ENCODE results near the gene AGPAT4.
A peak's percentile ranks its signal among the peaks of the same experiment; 100 is the strongest.

The AGPAT4 gene

DNA sequence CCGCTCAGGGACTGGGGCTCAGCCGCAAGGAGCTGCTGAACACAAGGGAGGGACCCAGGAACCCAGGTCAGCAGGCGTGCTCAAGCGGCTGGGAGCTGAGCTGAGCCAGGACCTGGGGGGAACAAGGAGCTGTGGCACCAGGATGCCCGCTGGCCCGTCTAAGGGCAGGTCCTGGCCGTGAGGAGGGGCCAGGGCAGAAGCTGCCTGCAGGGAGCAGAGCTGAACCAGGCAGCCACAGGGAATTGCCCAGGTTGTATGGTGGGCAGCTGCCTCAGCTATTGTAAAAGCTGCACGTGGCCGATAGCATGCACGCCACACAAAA lies 133.3 kb downstream of the AGPAT4 start:
- Histone ChIP-seq H3K27ac (ENCODE audit: low read depth, low read length, poor library complexity, severe bottlenecking) (no peak overlapping the region), H3K4me1 (ENCODE audit: insufficient read depth, low read length, severe bottlenecking) (peaks cover 43% of the 10 kb centered on the region), H3K4me3 (ENCODE audit: low read depth, low read length, poor library complexity, severe bottlenecking) (no peak overlapping the region), H3K9ac (ENCODE audit: low read length) (no peak overlapping the region), H3K79me2 (ENCODE audit: insufficient read depth, low read length) (no peaks in the 10 kb centered on the region), H3K9me2 (ENCODE audit: low read depth, low read length) (no peaks in the 10 kb centered on the region), H3K9me3 (ENCODE audit: low read length) (no peaks in the 10 kb centered on the region), H3K27me3 (ENCODE audit: insufficient read depth, low read length) (0 out of 2 replicates have a peak, but pooled peaks cover 4% of the 10 kb centered on the region), H3K36me3 (ENCODE audit: insufficient read depth, low read length) (no peaks in the 10 kb centered on the region), H2AFZ (ENCODE audit: low read length) (no peak overlapping the region), H3K4me2 (ENCODE audit: low read length) (no peak overlapping the region), H3F3A (ENCODE audit: insufficient read depth, low read length) (no peaks in the 10 kb centered on the region), H4K20me1 (ENCODE audit: insufficient read depth, low read length) (no peaks in the 10 kb centered on the region)
- no peak for TF ChIP-seq EZH2 (IDR thresholded peaks at IDR 0.05; ENCODE audit: borderline replicate concordance, low read length)
- TF ChIP-seq, protein P1, sequence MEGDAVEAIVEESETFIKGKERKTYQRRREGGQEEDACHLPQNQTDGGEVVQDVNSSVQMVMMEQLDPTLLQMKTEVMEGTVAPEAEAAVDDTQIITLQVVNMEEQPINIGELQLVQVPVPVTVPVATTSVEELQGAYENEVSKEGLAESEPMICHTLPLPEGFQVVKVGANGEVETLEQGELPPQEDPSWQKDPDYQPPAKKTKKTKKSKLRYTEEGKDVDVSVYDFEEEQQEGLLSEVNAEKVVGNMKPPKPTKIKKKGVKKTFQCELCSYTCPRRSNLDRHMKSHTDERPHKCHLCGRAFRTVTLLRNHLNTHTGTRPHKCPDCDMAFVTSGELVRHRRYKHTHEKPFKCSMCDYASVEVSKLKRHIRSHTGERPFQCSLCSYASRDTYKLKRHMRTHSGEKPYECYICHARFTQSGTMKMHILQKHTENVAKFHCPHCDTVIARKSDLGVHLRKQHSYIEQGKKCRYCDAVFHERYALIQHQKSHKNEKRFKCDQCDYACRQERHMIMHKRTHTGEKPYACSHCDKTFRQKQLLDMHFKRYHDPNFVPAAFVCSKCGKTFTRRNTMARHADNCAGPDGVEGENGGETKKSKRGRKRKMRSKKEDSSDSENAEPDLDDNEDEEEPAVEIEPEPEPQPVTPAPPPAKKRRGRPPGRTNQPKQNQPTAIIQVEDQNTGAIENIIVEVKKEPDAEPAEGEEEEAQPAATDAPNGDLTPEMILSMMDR (IDR thresholded peaks at IDR 0.05; ENCODE audit: low read length): no peak

DNA sequence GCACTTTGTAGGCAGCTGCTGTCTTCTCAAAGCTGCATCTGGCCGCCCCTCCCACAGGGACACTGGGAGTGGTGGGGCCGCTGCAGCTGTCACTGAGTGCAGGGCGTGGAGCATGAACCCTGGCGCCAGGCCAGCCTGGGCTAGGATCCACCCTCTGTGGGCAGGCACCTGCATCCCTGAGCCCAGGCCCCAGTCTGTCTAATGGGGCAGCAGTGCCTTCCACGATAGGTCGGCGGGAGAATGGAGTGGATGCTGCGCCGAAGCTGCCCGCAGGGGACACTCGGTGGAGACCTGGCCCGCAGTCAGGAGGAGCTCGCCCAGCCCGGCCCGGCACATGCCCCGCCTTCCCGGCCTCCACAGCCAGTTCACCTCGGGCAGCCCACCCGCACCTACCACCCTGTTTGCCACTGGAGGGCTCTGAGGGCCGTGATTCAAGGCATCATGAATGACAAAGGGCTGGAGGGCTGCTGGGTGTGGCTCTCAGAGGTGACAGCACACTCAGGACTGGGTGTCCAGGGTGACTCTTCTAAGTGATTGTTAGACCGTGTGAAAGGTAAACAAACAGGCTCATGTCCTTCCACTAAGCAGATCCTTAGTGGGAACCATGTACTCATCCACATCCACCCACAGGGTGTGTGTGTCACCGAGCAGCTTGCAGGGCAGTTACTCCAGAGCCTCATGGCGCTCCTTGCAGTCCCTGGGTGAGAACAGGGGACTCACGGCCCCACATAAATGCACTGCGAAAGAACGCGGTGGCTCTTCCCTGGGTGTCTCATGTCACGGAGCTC lies 133.9 kb downstream of the AGPAT4 start:
- Histone ChIP-seq H3K79me2 (ENCODE audit: insufficient read depth, low read length) (no peaks in the 10 kb centered on the region), H3K9me2 (ENCODE audit: low read depth, low read length) (no peaks in the 10 kb centered on the region), H3F3A (ENCODE audit: insufficient read depth, low read length) (no peaks in the 10 kb centered on the region), H4K20me1 (ENCODE audit: insufficient read depth, low read length) (no peaks in the 10 kb centered on the region), H3K36me3 (ENCODE audit: insufficient read depth, low read length) (no peaks in the 10 kb centered on the region), H3K27ac (ENCODE audit: low read depth, low read length, poor library complexity, severe bottlenecking) (no peak overlapping the region), H3K4me3 (ENCODE audit: low read depth, low read length, poor library complexity, severe bottlenecking) (no peak overlapping the region), H3K9me3 (ENCODE audit: low read length) (no peaks in the 10 kb centered on the region), H3K4me2 (ENCODE audit: low read length) (peak overlapping the region; percentile 14; the same call in 1 of the 2 replicates), H3K9ac (ENCODE audit: low read length) (no peak overlapping the region), H3K27me3 (ENCODE audit: insufficient read depth, low read length) (0 out of 2 replicates have a peak, but pooled peaks cover 4% of the 10 kb centered on the region), H3K4me1 (ENCODE audit: insufficient read depth, low read length, severe bottlenecking) (peaks cover 49% of the 10 kb centered on the region), H2AFZ (ENCODE audit: low read length) (no peak overlapping the region)
- TF ChIP-seq, protein P1 (IDR thresholded peaks at IDR 0.05; ENCODE audit: low read length): peak; percentile 31; the same call in 1 of the 2 replicates
- TF ChIP-seq EZH2 (IDR thresholded peaks at IDR 0.05; ENCODE audit: borderline replicate concordance, low read length): no peak

DNA sequence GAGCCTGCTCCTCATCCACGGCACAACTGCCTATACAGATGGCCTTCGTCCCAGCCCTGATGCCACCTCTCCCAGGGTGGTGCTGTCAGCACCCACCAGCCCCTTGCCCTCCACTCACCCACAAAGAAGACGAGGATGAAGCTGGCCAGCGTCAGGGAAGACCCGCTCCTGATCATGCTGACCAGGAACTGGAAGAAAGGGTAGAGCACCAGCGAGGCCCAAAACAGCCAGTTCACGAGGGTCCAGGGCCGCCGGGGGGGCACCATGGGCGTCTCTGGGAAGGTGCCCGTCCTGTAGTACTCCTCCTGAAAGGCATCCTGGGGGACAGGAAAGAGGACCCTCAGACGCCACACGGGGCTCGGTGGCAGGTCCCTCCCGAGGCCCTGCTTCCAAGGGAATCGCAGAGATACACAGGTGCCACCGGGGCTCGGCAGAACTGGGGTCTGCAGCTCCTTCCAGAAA lies 134.5 kb downstream of the AGPAT4 start:
- peak overlapping the region; percentile 14; the same call in 1 of the 2 replicates for H3K4me2 ChIP-seq (ENCODE audit: low read length)

More for the DNA sequence above, 134.5 kb downstream of the AGPAT4 start:
- H3K79me2 ChIP-seq (ENCODE audit: insufficient read depth, low read length): no peaks in the 10 kb centered on the region
- no peaks in the 10 kb centered on the region for H3K36me3 ChIP-seq (ENCODE audit: insufficient read depth, low read length)
- H4K20me1 ChIP-seq (ENCODE audit: insufficient read depth, low read length): no peaks in the 10 kb centered on the region
- H3K27me3 ChIP-seq (ENCODE audit: insufficient read depth, low read length): 0 out of 2 replicates have a peak, but pooled peaks cover 4% of the 10 kb centered on the region
- no peak overlapping the region for H3K27ac ChIP-seq (ENCODE audit: low read depth, low read length, poor library complexity, severe bottlenecking)
- TF ChIP-seq, protein P1 (IDR thresholded peaks at IDR 0.05; ENCODE audit: low read length): no peak
- no peak for TF ChIP-seq EZH2 (IDR thresholded peaks at IDR 0.05; ENCODE audit: borderline replicate concordance, low read length)
- no peaks in the 10 kb centered on the region for H3K9me3 ChIP-seq (ENCODE audit: low read length)
- H3K4me3 ChIP-seq (ENCODE audit: low read depth, low read length, poor library complexity, severe bottlenecking): no peak overlapping the region
- no peaks in the 10 kb centered on the region for H3K9me2 ChIP-seq (ENCODE audit: low read depth, low read length)
- H3K9ac ChIP-seq (ENCODE audit: low read length): no peak overlapping the region
- H2AFZ ChIP-seq (ENCODE audit: low read length): no peak overlapping the region
- no peaks in the 10 kb centered on the region for H3F3A ChIP-seq (ENCODE audit: insufficient read depth, low read length)
- H3K4me1 ChIP-seq (ENCODE audit: insufficient read depth, low read length, severe bottlenecking): peaks cover 50% of the 10 kb centered on the region

Data from OCI-LY1 (cell line).